DND-41 (cell line): Measurements from ENCODE around the gene AHNAK2.
"Not testable (repeated sequence)": the region's sequence is repeated elsewhere in the genome, so short reads cannot be mapped to it uniquely, and the experiment has no call there.

Experiments used
- CTCF ChIP-seq: IDR thresholded peaks from 2 replicates; pipeline ENCODE4 v1.5.1; 2012; ENCODE audit warnings: borderline replicate concordance, low read length, moderate library complexity, mild to moderate bottlenecking; ENCODE audit not compliant: poor library complexity, severe bottlenecking; ENCODE audit errors: extremely low read depth
- EZH2 ChIP-seq: IDR thresholded peaks from 3 replicates; pipeline ENCODE4 v1.6.1; 2012; ENCODE audit warnings: borderline replicate concordance, low read depth, mild to moderate bottlenecking, moderate library complexity, low read length, inconsistent platforms; ENCODE audit not compliant: severe bottlenecking

- TF ChIP-seq CTCF, EZH2: not testable (repeated sequence)
Measured at GRCh38 chr14:105027718-105028117, 49.5 kb upstream of the AHNAK2 start.
